GM12892 (cell line): ENCODE results near the gene IRGQ.

Experiments
- POLR2A ChIP-seq: IDR thresholded peaks from 2 replicates; pipeline ENCODE4 v1.6.1; 2011; ENCODE audit warnings: low read depth, low read length, control low read depth
- POLR2AphosphoS5 ChIP-seq: IDR thresholded peaks from 2 replicates; pipeline ENCODE4 v1.6.1; 2011; ENCODE audit warnings: low read depth, low read length, control low read depth

DNA sequence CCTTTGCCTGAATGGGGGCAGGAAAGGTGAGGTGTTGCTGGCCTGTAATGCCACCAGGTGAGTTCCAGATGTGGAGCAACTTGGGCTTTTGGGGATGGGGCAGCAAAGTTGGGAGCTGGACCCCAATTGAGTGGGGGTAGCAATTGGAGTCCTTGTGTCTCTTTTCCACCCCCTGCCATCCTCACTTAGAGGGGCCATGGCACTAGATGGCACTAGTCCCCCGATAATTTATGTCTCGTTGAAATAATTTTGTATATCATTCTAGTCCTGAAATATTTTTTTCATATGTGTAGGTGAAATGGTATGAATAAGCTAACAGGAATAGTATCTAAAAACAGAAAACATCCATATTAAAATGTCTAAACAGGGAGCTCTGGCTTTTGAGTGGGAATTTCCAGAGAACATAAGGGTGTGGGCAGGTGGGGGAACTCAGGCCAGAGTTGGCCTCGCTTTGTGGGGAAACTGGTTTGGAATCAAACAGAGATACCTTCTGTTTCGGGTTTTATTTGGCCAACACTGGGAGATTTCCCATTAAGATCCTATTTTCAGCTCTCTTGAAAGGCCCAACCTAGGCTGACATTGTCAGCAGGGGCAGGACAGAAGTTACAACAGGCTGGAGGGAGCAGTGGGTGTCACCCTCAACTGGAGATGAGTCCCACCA lies 3.8 kb upstream of the IRGQ start:
- TF ChIP-seq POLR2A: no peak
- TF ChIP-seq POLR2AphosphoS5: no peak
